ENCODE measurements around the gene KPNA6. TPM values are rescaled to one million over a fixed set of nuclear protein-coding genes. Genes with fewer than 3 reads are reported as not detected.

KPNA6 gene
- total RNA-seq, 2 donors from 2014 or later, result 39.8 to 57.6 TPM

Other genes starting within 250 kb of the KPNA6 start
- gene PTP4A2, start 169.7 kb upstream of the KPNA6 start, total RNA-seq, result 100 to 1,000 TPM; 269 to 384 TPM
- gene KHDRBS1, start 94.2 kb upstream of the KPNA6 start, total RNA-seq, result 10 to 100 TPM; 92.5 to 94.9 TPM
- 10 to 100 TPM; 15.8 to 16.7 TPM for gene TMEM39B, start 35.1 kb upstream of the KPNA6 start, total RNA-seq
- gene TXLNA, start 71.6 kb downstream of the KPNA6 start, total RNA-seq, result 10 to 100 TPM; 22.9 to 24.6 TPM
- gene CCDC28B, start 92.5 kb downstream of the KPNA6 start, total RNA-seq, result 1 to 10 TPM; 4.7 to 4.9 TPM
- gene IQCC, start 97.6 kb downstream of the KPNA6 start, total RNA-seq, result 1 to 10 TPM; 3.2 to 4.1 TPM
- gene DCDC2B, start 101.0 kb downstream of the KPNA6 start, total RNA-seq, result not detected
- 10 to 100 TPM; 13.1 to 18.8 TPM for gene TMEM234, start 114.3 kb downstream of the KPNA6 start, total RNA-seq
- gene EIF3I, start 114.4 kb downstream of the KPNA6 start, total RNA-seq, result 100 to 1,000 TPM; 116 to 132 TPM
- gene FAM167B, start 139.2 kb downstream of the KPNA6 start, total RNA-seq, result under 1 TPM; 0.60 to 0.72 TPM
- gene LCK, start 143.2 kb downstream of the KPNA6 start, total RNA-seq, result 100 to 1,000 TPM; 267 to 268 TPM
- gene HDAC1, start 184.0 kb downstream of the KPNA6 start, total RNA-seq, result 10 to 100 TPM; 81.6 to 86.2 TPM
- gene MARCKSL1, start 228.2 kb downstream of the KPNA6 start, total RNA-seq, result 10 to 100 TPM; 18.4 to 24.4 TPM